ENCODE data around the gene RHCG. TPM values are rescaled to one million over a fixed set of nuclear protein-coding genes. Genes with fewer than 3 reads are reported as not detected.

The RHCG gene
- total RNA-seq, 4 donors from 2014 or later, result not detected

DNA sequence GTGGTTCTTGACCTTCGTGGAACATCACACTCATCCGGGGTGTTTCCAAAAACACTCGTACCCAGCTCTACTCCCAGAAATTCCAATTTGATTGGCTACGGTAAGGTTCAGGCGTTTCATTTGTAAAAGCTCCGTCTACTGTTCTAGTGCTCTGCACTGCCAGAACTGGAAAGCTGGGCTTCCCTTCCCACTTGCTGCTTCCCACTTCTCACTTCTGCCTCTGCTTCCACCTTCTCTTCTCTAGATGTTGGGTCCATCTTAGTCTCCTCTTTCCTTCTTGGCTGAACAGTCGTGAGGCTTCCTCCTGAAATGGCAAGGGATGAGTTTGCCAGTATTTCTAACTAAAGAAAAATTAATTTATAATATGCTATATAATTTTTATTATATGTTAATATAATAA, 29.8 kb upstream of the RHCG start:
- no peaks in the 10 kb centered on the region for H3K27me3 ChIP-seq
- intact Hi-C loops (cut with DNase I), result no loop called here
- no peaks in the 10 kb centered on the region for H3K36me3 ChIP-seq
- TF ChIP-seq, protein P1, sequence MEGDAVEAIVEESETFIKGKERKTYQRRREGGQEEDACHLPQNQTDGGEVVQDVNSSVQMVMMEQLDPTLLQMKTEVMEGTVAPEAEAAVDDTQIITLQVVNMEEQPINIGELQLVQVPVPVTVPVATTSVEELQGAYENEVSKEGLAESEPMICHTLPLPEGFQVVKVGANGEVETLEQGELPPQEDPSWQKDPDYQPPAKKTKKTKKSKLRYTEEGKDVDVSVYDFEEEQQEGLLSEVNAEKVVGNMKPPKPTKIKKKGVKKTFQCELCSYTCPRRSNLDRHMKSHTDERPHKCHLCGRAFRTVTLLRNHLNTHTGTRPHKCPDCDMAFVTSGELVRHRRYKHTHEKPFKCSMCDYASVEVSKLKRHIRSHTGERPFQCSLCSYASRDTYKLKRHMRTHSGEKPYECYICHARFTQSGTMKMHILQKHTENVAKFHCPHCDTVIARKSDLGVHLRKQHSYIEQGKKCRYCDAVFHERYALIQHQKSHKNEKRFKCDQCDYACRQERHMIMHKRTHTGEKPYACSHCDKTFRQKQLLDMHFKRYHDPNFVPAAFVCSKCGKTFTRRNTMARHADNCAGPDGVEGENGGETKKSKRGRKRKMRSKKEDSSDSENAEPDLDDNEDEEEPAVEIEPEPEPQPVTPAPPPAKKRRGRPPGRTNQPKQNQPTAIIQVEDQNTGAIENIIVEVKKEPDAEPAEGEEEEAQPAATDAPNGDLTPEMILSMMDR (IDR thresholded peaks at IDR 0.05), result no peak
- no peak overlapping the region for H3K27ac ChIP-seq
- 91% methylated on average over 7 of the region's 7 CpGs for WGBS, 2 donors
- H3K4me1 ChIP-seq, result no peaks in the 10 kb centered on the region
- H3K4me3 ChIP-seq (replicated peaks in 1 of 3), result no peak overlapping the region
- H3K9me3 ChIP-seq, result no peaks in the 10 kb centered on the region
- DNase-seq, result no peak

DNA sequence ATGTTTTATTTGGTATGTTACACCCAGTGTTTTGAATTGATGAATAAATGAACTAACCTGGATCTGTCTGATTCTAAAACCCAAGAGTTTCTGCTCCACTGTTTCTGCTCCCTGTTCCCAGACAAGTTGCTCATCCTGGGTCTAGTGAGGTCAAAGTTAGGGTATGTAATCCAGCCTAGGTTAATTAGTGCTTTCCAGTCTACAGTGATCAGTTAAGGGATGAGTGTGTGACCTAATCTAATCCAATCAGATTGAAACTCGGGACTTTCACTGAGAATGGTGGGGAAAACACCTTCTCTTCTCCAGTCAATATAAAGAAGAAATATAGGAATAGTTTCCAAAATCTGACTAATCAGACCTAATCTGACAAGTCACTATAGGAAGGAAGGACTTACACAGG, 27.8 kb upstream of the RHCG start:
- TF ChIP-seq POLR2A (IDR thresholded peaks at IDR 0.05), result no peak
- TF ChIP-seq, protein P1 (IDR thresholded peaks at IDR 0.05), result no peak
- intact Hi-C loops (cut with DNase I), result no loop called here
- Histone ChIP-seq H3K9me3 (no peaks in the 10 kb centered on the region), H3K4me3 (replicated peaks in 1 of 3) (no peak overlapping the region), H3K27ac (no peak overlapping the region), H3K27me3 (no peaks in the 10 kb centered on the region), H3K36me3 (no peaks in the 10 kb centered on the region), H3K4me1 (no peaks in the 10 kb centered on the region)
- WGBS, 2 donors, result 88 to 100% methylated on average over 1 of the region's 1 CpG
- no peak for DNase-seq

DNA sequence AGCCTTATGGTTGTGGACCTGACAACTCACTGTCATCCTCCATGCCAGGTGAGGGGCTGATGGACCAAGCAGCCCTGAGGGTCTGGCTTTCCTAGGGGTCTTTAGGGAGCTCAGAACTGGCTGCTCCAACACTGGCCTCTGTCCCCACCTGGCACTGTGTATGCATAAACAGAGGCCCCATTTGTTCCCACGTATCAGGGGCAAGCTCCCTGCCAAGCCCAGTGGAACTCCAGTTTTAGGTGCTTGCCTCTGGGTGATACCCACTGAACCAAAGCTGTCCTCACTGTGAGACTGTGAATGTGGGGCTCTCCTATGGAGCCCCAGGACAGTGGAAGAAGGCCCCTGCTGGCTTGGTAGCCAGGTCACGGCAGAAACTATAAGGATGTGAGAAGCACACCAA, 26.7 kb upstream of the RHCG start:
- Histone ChIP-seq H3K9me3 (no peaks in the 10 kb centered on the region), H3K36me3 (no peaks in the 10 kb centered on the region), H3K27ac (no peak overlapping the region), H3K27me3 (no peaks in the 10 kb centered on the region), H3K4me3 (replicated peaks in 1 of 3) (no peak overlapping the region), H3K4me1 (no peaks in the 10 kb centered on the region)
- TF ChIP-seq, protein P1 (IDR thresholded peaks at IDR 0.05), result no peak
- TF ChIP-seq POLR2A (IDR thresholded peaks at IDR 0.05), result no peak
- DNase-seq, result no peak
- 68 to 70% methylated on average over 2 of the region's 2 CpGs for WGBS, 2 donors
- intact Hi-C loops (cut with DNase I), result no loop called here

DNA sequence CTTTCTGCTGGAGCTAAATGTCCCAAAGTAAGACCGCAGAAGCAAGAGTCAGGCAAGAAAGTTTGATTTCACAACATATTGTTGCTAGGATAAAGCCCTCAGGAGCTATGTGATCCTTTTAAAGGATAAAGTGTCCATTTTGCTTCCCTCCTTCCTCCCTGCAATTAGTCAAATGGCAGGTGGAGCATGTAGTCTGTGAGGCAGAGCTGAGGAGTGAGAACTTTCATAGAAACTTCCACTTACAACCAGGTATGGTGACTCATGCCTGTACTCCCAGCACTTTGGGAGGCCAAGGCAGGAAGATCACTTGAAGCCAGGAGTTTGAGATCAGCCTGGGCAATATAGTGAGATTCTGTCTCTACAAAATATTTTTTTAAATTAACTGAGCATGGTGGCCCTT, 25.2 kb upstream of the RHCG start:
- Histone ChIP-seq H3K9me3 (no peaks in the 10 kb centered on the region), H3K27me3 (no peaks in the 10 kb centered on the region), H3K27ac (no peak overlapping the region), H3K4me3 (replicated peaks in 1 of 3) (no peak overlapping the region), H3K4me1 (no peaks in the 10 kb centered on the region), H3K36me3 (no peaks in the 10 kb centered on the region)
- 94 to 95% methylated on average over 1 of the region's 1 CpG for WGBS, 2 donors
- DNase-seq, result no peak
- intact Hi-C loops (cut with DNase I), result no loop called here
- TF ChIP-seq, protein P1 (IDR thresholded peaks at IDR 0.05), result no peak
- no peak for TF ChIP-seq POLR2A (IDR thresholded peaks at IDR 0.05)

DNA sequence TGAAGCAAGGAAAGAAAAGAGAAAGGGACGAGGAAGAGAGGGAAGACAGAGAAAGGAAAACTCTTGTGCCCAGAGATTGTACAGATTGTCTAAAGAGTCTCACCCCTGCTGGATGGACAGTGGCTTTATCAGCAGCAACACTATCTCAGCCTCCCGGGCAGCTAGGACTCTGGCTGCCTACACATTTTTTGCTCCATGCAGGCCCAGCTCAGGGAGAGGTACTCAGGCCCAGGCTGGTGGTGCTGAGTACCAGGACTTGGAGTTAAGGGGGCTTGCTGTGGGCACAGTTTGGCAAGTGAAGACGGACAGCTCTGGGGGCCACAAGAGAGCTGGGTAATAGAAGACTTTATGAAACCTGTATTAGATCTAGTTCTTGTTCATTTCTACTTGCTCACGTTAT, 19.1 kb upstream of the RHCG start:
- Histone ChIP-seq H3K4me1 (no peaks in the 10 kb centered on the region), H3K27ac (no peak overlapping the region), H3K36me3 (no peaks in the 10 kb centered on the region), H3K4me3 (replicated peaks in 1 of 3) (no peak overlapping the region), H3K27me3 (no peaks in the 10 kb centered on the region), H3K9me3 (no peaks in the 10 kb centered on the region)
- TF ChIP-seq, protein P1 (IDR thresholded peaks at IDR 0.05), result no peak
- TF ChIP-seq POLR2A (IDR thresholded peaks at IDR 0.05), result no peak
- no peak for DNase-seq
- intact Hi-C loops (cut with DNase I), result no loop called here
- WGBS, 2 donors, result 66 to 82% methylated on average over 4 of the region's 4 CpGs
